ENCODE data around the gene ADPRHL1.

Gene ADPRHL1

DNA sequence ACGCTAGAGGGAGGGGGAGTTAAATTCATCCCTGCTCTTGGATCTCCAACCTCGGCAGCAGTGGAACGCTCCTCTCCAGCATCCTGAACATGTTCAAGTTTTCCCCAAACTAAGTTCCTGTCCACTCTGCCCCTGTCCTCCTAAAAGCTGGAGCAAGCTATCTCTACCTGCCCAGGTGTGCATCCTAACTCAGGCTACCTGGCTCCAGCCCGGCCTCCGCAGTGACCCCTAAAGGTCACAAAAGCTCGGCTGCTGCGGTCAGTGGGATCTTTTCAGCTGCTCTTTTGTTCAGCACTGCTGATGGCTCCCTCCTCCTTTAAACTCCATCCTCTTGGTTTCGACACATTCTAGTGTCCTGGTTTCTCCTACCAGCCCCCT, 35.9 kb upstream of the ADPRHL1 start:
- Histone ChIP-seq H4K12ac (ENCODE audit: low read depth, low read length) (no peak overlapping the region), H3K4me3 (ENCODE audit: low read depth, low read length) (peak overlapping the region; percentile 97), H3K9ac (ENCODE audit: low read length) (peak overlapping the region; percentile 8), H2BK5ac (ENCODE audit: low read depth, low read length, poor library complexity) (no peak overlapping the region), H4K8ac (ENCODE audit: low read depth, low read length) (peak overlapping the region; percentile 30), H3K4me2 (ENCODE audit: low read length) (peak overlapping the region; percentile 66), H3K14ac (ENCODE audit: low read length) (peak overlapping the region; percentile 21), H2AK5ac (ENCODE audit: low read length) (no peak overlapping the region), H3K9me3 (ENCODE audit: insufficient read depth, low read depth, low read length) (no peaks in the 10 kb centered on the region), H3K79me1 (ENCODE audit: low read length) (peaks cover 19% of the 10 kb centered on the region), H2AFZ (ENCODE audit: insufficient read depth, low read length, poor library complexity) (no peak overlapping the region), H4K91ac (ENCODE audit: low read depth, low read length) (no peak overlapping the region), H3K36me3 (ENCODE audit: control insufficient read depth in 1 of 2, insufficient read depth in 2 of 2, low read length in 2 of 2) (peaks cover under 1 to 2% of the 10 kb centered on the region in 2 experiments), H2BK120ac (ENCODE audit: insufficient read depth, low read length, poor library complexity) (no peak overlapping the region), H3K27ac (ENCODE audit: low read depth, low read length) (peak overlapping the region; percentile 45), H3K79me2 (ENCODE audit: control insufficient read depth, insufficient read depth, low read length, poor library complexity) (peaks cover 32% of the 10 kb centered on the region), H2BK12ac (ENCODE audit: low read length) (no peak overlapping the region), H3K18ac (ENCODE audit: low read length) (peak overlapping the region; percentile 31), H3K4me1 (ENCODE audit: control insufficient read depth in 1 of 2, insufficient read depth in 2 of 2, low read length in 2 of 2) (peaks cover 20 to 24% of the 10 kb centered on the region in 2 experiments), H3K23ac (ENCODE audit: low read length) (no peak overlapping the region), H3K27me3 (ENCODE audit: insufficient read depth, low read length) (no peaks in the 10 kb centered on the region), H3K4ac (ENCODE audit: low read depth, low read length) (peak overlapping the region; percentile 81)
- WGBS (ENCODE audit: extremely low coverage, insufficient coverage, insufficient read length) = no CpG with 5 or more reads among the region's 8 CpGs
- DNase-seq = peak in 1 of 2 donors; percentile 55

DNA sequence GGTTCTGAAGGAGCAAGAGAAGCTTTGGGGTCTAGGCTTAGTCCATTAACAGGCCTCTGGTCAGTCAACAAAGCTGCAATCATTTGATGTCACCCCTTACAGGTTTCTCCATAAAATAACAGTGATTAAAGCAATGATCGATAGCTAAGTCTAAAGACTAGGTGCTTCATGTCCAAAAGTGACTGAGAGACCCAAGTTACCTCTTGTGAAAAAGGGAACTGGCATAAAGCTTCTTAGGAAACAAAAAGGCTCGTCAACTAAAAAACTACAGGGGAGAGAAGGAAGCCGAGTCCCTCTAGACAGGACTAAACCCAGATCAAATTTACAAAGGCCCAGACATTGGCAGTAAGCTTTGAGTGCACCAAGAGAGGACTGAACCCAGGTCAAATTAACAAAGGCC, 35.0 kb upstream of the ADPRHL1 start:
- Histone ChIP-seq H2AFZ (ENCODE audit: insufficient read depth, low read length, poor library complexity) (no peak overlapping the region), H3K9ac (ENCODE audit: low read length) (no peak overlapping the region), H2BK120ac (ENCODE audit: insufficient read depth, low read length, poor library complexity) (no peak overlapping the region), H3K4me3 (ENCODE audit: low read depth, low read length) (no peak overlapping the region), H2BK12ac (ENCODE audit: low read length) (no peak overlapping the region), H3K23ac (ENCODE audit: low read length) (no peak overlapping the region), H3K18ac (ENCODE audit: low read length) (no peak overlapping the region), H3K36me3 (ENCODE audit: control insufficient read depth in 1 of 2, insufficient read depth in 2 of 2, low read length in 2 of 2) (peaks cover 6 to 9% of the 10 kb centered on the region in 2 experiments), H2AK5ac (ENCODE audit: low read length) (no peak overlapping the region), H3K9me3 (ENCODE audit: insufficient read depth, low read depth, low read length) (no peaks in the 10 kb centered on the region), H3K14ac (ENCODE audit: low read length) (no peak overlapping the region), H3K4me2 (ENCODE audit: low read length) (no peak overlapping the region), H2BK5ac (ENCODE audit: low read depth, low read length, poor library complexity) (peak overlapping the region; percentile 23), H3K27ac (ENCODE audit: low read depth, low read length) (no peak overlapping the region), H3K27me3 (ENCODE audit: insufficient read depth, low read length) (no peaks in the 10 kb centered on the region), H4K91ac (ENCODE audit: low read depth, low read length) (no peak overlapping the region), H3K79me2 (ENCODE audit: control insufficient read depth, insufficient read depth, low read length, poor library complexity) (peaks cover 37% of the 10 kb centered on the region), H3K4me1 (ENCODE audit: control insufficient read depth in 1 of 2, insufficient read depth in 2 of 2, low read length in 2 of 2) (peaks cover 19 to 20% of the 10 kb centered on the region in 2 experiments), H4K8ac (ENCODE audit: low read depth, low read length) (no peak overlapping the region), H3K79me1 (ENCODE audit: low read length) (peaks cover 18% of the 10 kb centered on the region), H3K4ac (ENCODE audit: low read depth, low read length) (peak overlapping the region; percentile 74), H4K12ac (ENCODE audit: low read depth, low read length) (no peak overlapping the region)
- WGBS (ENCODE audit: extremely low coverage, insufficient coverage, insufficient read length) = no CpG with 5 or more reads among the region's 3 CpGs
- DNase-seq = no peak

- Histone ChIP-seq H3K4me3 (ENCODE audit: low read depth, low read length) (no peak overlapping the region), H4K8ac (ENCODE audit: low read depth, low read length) (no peak overlapping the region), H3K27me3 (ENCODE audit: insufficient read depth, low read length) (no peaks in the 10 kb centered on the region), H3K4ac (ENCODE audit: low read depth, low read length) (peak overlapping the region; percentile 76), H2BK120ac (ENCODE audit: insufficient read depth, low read length, poor library complexity) (no peak overlapping the region), H3K79me2 (ENCODE audit: control insufficient read depth, insufficient read depth, low read length, poor library complexity) (peaks cover 36% of the 10 kb centered on the region), H4K12ac (ENCODE audit: low read depth, low read length) (no peak overlapping the region), H3K27ac (ENCODE audit: low read depth, low read length) (no peak overlapping the region), H3K79me1 (ENCODE audit: low read length) (peaks cover 18% of the 10 kb centered on the region), H3K4me1 (ENCODE audit: control insufficient read depth in 1 of 2, insufficient read depth in 2 of 2, low read length in 2 of 2) (peaks cover 17 to 19% of the 10 kb centered on the region in 2 experiments), H2AFZ (ENCODE audit: insufficient read depth, low read length, poor library complexity) (no peak overlapping the region), H2BK12ac (ENCODE audit: low read length) (no peak overlapping the region), H3K36me3 (ENCODE audit: control insufficient read depth in 1 of 2, insufficient read depth in 2 of 2, low read length in 2 of 2) (peaks cover 10 to 11% of the 10 kb centered on the region in 2 experiments), H3K18ac (ENCODE audit: low read length) (no peak overlapping the region), H3K9me3 (ENCODE audit: insufficient read depth, low read depth, low read length) (no peaks in the 10 kb centered on the region), H3K9ac (ENCODE audit: low read length) (no peak overlapping the region), H2BK5ac (ENCODE audit: low read depth, low read length, poor library complexity) (no peak overlapping the region), H3K14ac (ENCODE audit: low read length) (no peak overlapping the region), H4K91ac (ENCODE audit: low read depth, low read length) (no peak overlapping the region), H3K23ac (ENCODE audit: low read length) (no peak overlapping the region), H2AK5ac (ENCODE audit: low read length) (no peak overlapping the region), H3K4me2 (ENCODE audit: low read length) (no peak overlapping the region)
- DNase-seq = no peak
- WGBS (ENCODE audit: extremely low coverage, insufficient coverage, insufficient read length) = no CpG with 5 or more reads among the region's 4 CpGs
These were observed 33.4 kb upstream of the ADPRHL1 start for GRCh38 chr13:113486698-113487097.

DNA sequence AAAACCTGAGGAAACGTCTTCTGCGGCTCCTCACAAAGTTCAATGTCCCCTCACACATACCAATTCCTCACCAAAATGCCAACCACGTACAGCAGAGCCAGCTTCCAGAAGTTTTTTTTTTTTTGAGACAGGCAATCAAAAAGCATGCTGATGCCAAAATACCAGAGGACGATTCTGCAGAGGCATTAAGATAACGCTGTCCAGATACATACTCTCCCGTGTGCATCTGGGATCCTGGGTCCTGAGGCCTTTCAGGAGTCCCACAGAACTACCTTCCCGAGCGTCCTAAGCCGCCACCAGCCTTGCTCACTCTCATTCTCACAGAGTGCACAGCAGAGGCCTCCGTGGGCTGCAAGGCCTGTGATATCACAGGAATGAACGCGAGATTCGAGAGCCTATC, 32.3 kb upstream of the ADPRHL1 start:
- Histone ChIP-seq H3K27me3 (ENCODE audit: insufficient read depth, low read length) (no peaks in the 10 kb centered on the region), H3K36me3 (ENCODE audit: control insufficient read depth in 1 of 2, insufficient read depth in 2 of 2, low read length in 2 of 2) (peaks cover 10 to 11% of the 10 kb centered on the region in 2 experiments), H4K8ac (ENCODE audit: low read depth, low read length) (no peak overlapping the region), H4K12ac (ENCODE audit: low read depth, low read length) (no peak overlapping the region), H2BK120ac (ENCODE audit: insufficient read depth, low read length, poor library complexity) (no peak overlapping the region), H3K79me1 (ENCODE audit: low read length) (peaks cover 10% of the 10 kb centered on the region), H3K27ac (ENCODE audit: low read depth, low read length) (no peak overlapping the region), H2AFZ (ENCODE audit: insufficient read depth, low read length, poor library complexity) (no peak overlapping the region), H2BK12ac (ENCODE audit: low read length) (no peak overlapping the region), H3K23ac (ENCODE audit: low read length) (no peak overlapping the region), H3K79me2 (ENCODE audit: control insufficient read depth, insufficient read depth, low read length, poor library complexity) (peaks cover 28% of the 10 kb centered on the region), H3K4me2 (ENCODE audit: low read length) (no peak overlapping the region), H3K4ac (ENCODE audit: low read depth, low read length) (peak overlapping the region; percentile 88), H3K18ac (ENCODE audit: low read length) (no peak overlapping the region), H3K9me3 (ENCODE audit: insufficient read depth, low read depth, low read length) (no peaks in the 10 kb centered on the region), H4K91ac (ENCODE audit: low read depth, low read length) (no peak overlapping the region), H3K4me1 (ENCODE audit: control insufficient read depth in 1 of 2, insufficient read depth in 2 of 2, low read length in 2 of 2) (peaks cover 17 to 19% of the 10 kb centered on the region in 2 experiments), H2BK5ac (ENCODE audit: low read depth, low read length, poor library complexity) (no peak overlapping the region), H3K9ac (ENCODE audit: low read length) (no peak overlapping the region), H3K14ac (ENCODE audit: low read length) (no peak overlapping the region), H3K4me3 (ENCODE audit: low read depth, low read length) (no peak overlapping the region), H2AK5ac (ENCODE audit: low read length) (no peak overlapping the region)
- no peak for DNase-seq
- no CpG with 5 or more reads among the region's 13 CpGs for WGBS (ENCODE audit: extremely low coverage, insufficient coverage, insufficient read length)

Data from trophoblast cell (in vitro differentiated cells and primary cell).